Gastroesophageal sphincter (tissue), 4 donors: Measurements from ENCODE around the gene MSH5. TPM values are rescaled to one million over a fixed set of nuclear protein-coding genes. Genes with fewer than 3 reads are reported as not detected.

Experiments used
- ATAC-seq: fragments of 150-250 bp; one replicate; pipeline ENCODE4 v1.9.1; 2016; ENCODE audit warnings: mild to moderate bottlenecking, moderate library complexity
- H3K27ac ChIP-seq, 4 donors: fragments of 200-600 bp; sonication (generic) in 3 of 4; 1 replicate in 3 of 4; 2 replicates in 1 of 4; pipeline ENCODE4 v1.5.1; 2016 to 2019
- H3K27me3 ChIP-seq: fragments of 200-600 bp; sonication (generic); one replicate; pipeline ENCODE4 v1.5.1; 2019
- H3K36me3 ChIP-seq, 2 donors: fragments of 200-600 bp; sonication (generic); one replicate each; pipeline ENCODE4 v1.5.1; 2019; ENCODE audit warnings: control low read depth in 1 of 2
- H3K4me1 ChIP-seq, 3 donors: fragments of 200-600 bp; sonication (generic); 1 replicate in 2 of 3; 2 replicates in 1 of 3; pipeline ENCODE4 v1.5.1; 2016 to 2019; ENCODE audit warnings: control low read depth in 2 of 3
- H3K4me3 ChIP-seq, 2 donors: fragments of 200-600 bp; sonication (generic); one replicate each; pipeline ENCODE4 v1.5.1; 2019; ENCODE audit warnings: mild to moderate bottlenecking in 1 of 2, moderate library complexity in 1 of 2
- H3K9me3 ChIP-seq, 3 donors: fragments of 200-600 bp; sonication (generic); one replicate each; pipeline ENCODE4 v1.5.1; 2017 to 2019; ENCODE audit warnings: control low read depth in 2 of 3
- EP300 ChIP-seq: sonication (generic); formaldehyde crosslinking; IDR thresholded peaks from one replicate; pipeline ENCODE4 v1.6.1; 2017; ENCODE audit warnings: antibody characterized with exemption, mild to moderate bottlenecking
- POLR2A ChIP-seq, 2 donors: fragments of 450-650 bp; IDR thresholded peaks; one replicate each; pipeline ENCODE4 v1.6.1; 2017; ENCODE audit warnings: antibody characterized with exemption in 2 of 2, mild to moderate bottlenecking in 2 of 2, moderate library complexity in 1 of 2
- POLR2AphosphoS5 ChIP-seq: sonication (generic); formaldehyde crosslinking; IDR thresholded peaks from one replicate; pipeline ENCODE4 v1.6.1; 2017; ENCODE audit warnings: antibody characterized with exemption
- WGBS, 2 donors: methylation state at CpG; one replicate each; pipeline ENCODE4 v1.1.5; 2018; ENCODE audit warnings: low coverage in 1 of 2; 5-methylcytosine and 5-hydroxymethylcytosine counted together
- total RNA-seq, 4 donors: library from RNA; depleted of rRNA; stranded (reverse); fragments of >200 nt; gene quantifications; one replicate each; pipeline ENCODE4 v1.1.0, GENCODE V29; 2016
- TF ChIP-seq, protein P1 (sequence below), 4 experiments: fragments of 200-600 bp in 2 of 4; fragments of 450-650 bp in 2 of 4; sonication (generic) in 1 of 4; IDR thresholded peaks; one replicate each; pipeline ENCODE4 v1.5.1; 2017 to 2019; ENCODE audit warnings: antibody characterized with exemption in 4 of 4, mild to moderate bottlenecking in 2 of 4, moderate library complexity in 2 of 4

The MSH5 gene
- total RNA-seq: 10 to 100 TPM in 1 of 4 donors, 1 to 10 TPM in 3; 1.9 to 12.7 (median 6.7) TPM

DNA sequence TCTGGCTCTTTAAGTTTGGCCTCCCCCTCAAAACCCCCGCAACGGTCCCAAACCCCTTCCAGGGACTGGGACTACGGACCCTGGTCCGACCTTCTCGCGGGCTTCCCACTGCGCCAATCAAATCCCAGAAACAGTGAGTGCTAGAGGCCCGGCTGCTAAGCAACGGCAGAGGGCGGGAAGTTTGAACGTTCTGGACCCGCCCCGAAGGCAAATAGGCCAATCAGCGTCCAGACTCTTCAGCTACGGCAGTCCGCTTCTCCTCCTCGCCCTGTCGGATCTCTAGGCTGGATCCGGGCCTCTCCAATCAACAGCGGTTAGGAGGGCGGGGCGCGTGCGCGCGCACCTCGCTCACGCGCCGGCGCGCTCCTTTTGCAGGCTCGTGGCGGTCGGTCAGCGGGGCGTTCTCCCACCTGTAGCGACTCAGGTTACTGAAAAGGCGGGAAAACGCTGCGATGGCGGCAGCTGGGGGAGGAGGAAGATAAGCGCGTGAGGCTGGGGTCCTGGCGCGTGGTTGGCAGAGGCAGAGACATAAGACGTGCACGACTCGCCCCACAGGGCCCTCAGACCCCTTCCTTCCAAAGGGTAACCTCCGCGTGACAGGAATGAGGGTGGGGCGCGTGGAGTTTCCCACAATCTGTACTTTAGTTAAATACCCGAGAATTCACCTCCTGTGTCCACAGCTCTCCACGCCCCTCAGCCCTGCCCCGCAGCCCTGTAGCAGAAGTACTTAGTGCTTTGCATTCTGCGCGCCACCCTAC, at the start of gene MSH5:
TSS of gene MSH5 (plus strand) at position 367 of the 758 bp plus-strand sequence. CDS start 462 bp downstream, outside the sequence.
- Histone ChIP-seq H3K36me3 (no peaks in the 10 kb centered on the region), H3K4me3 (peak within 1 kb of the TSS; percentile 65 to 68), H3K27me3 (no peaks in the 10 kb centered on the region), H3K27ac (peak within 1 kb of the TSS in 3 of 4 donors; percentile 62 to 90 (median 71)), H3K4me1 (peaks cover 3 to 43% (median 13%) of the 10 kb centered on the region in 3 donors), H3K9me3 (no peaks in the 10 kb centered on the region)
- TF ChIP-seq, protein P1, sequence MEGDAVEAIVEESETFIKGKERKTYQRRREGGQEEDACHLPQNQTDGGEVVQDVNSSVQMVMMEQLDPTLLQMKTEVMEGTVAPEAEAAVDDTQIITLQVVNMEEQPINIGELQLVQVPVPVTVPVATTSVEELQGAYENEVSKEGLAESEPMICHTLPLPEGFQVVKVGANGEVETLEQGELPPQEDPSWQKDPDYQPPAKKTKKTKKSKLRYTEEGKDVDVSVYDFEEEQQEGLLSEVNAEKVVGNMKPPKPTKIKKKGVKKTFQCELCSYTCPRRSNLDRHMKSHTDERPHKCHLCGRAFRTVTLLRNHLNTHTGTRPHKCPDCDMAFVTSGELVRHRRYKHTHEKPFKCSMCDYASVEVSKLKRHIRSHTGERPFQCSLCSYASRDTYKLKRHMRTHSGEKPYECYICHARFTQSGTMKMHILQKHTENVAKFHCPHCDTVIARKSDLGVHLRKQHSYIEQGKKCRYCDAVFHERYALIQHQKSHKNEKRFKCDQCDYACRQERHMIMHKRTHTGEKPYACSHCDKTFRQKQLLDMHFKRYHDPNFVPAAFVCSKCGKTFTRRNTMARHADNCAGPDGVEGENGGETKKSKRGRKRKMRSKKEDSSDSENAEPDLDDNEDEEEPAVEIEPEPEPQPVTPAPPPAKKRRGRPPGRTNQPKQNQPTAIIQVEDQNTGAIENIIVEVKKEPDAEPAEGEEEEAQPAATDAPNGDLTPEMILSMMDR (IDR thresholded peaks at IDR 0.05): no peak
- TF ChIP-seq POLR2AphosphoS5 (peak; percentile 25), POLR2A (IDR thresholded peaks at IDR 0.05) (peak; percentile 30 to 54)
- WGBS, 2 donors: 0% methylated on average over 3 to 15 of the region's 58 CpGs
- peak; percentile 98 for ATAC-seq

DNA sequence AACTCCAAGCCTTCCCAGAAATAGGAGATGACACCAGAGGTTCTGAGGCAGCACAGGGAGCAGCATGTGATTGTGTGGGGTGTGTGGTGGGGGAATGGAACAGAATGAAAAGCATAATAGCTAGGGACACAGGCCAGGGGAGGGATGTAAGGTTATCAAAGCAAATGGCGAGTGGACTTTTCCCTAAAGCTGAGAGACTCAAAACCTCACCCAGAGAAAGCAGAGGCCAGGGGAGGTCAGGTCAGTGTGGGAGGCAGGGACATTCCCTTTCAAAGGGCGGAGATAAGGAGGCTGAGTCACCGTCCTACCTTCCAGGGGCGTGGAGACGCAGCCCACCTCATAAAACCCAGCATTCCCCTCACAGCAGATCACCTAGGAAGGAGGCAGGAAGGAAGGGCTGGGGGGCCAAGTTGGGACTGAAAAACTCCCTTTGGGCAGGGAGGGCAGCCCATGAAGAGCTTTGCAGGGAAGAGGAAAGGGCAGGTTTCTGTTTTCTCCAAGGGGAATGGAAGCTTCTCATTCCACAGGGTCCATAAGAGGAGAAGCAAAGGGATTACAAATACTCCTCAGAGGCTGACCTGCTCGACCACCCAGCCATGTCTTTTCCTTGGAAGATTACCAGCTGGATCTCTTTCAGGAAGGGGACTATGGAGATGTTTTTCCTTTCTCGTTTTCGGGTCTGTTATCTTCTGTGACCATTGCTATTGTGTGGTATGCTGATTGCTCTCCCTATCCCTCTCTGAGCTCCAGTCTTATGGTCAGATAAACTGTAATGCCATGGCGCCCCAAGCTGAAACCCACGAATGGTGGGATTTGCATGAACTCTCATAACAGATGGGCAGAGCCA, 49.4 kb upstream of the MSH5 start:
- Histone ChIP-seq H3K4me1 (no peaks in the 10 kb centered on the region), H3K4me3 (no peak overlapping the region), H3K27ac (no peak overlapping the region), H3K9me3 (no peaks in the 10 kb centered on the region), H3K36me3 (peaks cover 0 to 100% of the 10 kb centered on the region in 2 donors), H3K27me3 (no peaks in the 10 kb centered on the region)
- TF ChIP-seq EP300 (no peak), POLR2A (IDR thresholded peaks at IDR 0.05) (no peak), POLR2AphosphoS5 (no peak)
- TF ChIP-seq, protein P1 (IDR thresholded peaks at IDR 0.05): no peak
- no peak for ATAC-seq
- 36 to 48% methylated on average over 5 of the region's 10 CpGs for WGBS, 2 donors

DNA sequence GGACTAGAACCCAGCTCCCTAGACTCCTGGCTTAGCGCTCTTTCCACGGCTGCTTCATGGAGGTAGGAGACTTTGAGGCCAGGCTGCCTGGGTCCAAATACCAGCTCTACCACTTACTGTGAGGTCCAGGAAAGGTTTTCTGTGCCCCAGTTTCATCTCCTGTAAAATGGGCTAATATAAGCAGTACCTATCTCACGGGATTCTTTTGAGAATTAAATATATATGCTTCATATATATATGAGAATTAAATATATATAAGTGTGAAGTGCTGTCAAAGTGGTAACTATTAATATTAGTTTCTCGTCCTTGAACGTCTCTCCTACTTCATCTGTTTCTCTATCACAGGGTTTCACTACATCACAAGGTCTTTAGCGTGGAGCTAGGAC, 48.7 kb upstream of the MSH5 start:
- Histone ChIP-seq H3K27ac (no peak overlapping the region), H3K9me3 (no peaks in the 10 kb centered on the region), H3K27me3 (no peaks in the 10 kb centered on the region), H3K4me3 (no peak overlapping the region), H3K4me1 (no peaks in the 10 kb centered on the region), H3K36me3 (peaks cover 0 to 100% of the 10 kb centered on the region in 2 donors)
- WGBS, 2 donors: 71 to 84% methylated on average over 6 of the region's 6 CpGs
- ATAC-seq: no peak
- TF ChIP-seq EP300 (no peak), POLR2AphosphoS5 (no peak), POLR2A (IDR thresholded peaks at IDR 0.05) (no peak)
- TF ChIP-seq, protein P1 (IDR thresholded peaks at IDR 0.05): no peak

DNA sequence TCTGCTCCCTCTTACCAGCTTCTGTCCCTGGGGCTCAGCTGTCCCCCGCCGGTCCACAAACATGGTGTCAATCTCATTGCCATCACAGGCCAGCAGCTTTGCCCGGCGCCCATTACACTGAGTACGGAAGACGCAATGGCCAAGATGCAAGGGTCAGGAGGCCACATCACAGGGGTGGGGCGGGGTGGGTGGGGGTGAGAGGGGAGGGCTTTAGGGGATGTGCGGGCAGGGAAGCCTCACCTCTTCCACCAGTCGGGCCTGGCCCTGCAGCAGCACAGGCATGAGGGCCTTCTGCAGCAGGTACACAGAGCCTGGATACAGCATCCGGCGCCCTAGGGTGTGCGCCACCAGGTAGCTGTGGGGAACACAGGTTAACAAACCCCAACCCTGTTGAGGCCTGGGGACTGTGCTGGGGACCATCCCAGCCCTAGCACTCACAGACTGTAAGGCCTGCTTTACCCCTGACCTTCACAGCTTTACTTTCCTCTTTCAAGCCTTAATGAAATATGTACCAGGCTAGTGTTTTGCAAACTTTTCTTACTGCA, 48.2 kb upstream of the MSH5 start:
- ATAC-seq: no peak
- no peaks in the 10 kb centered on the region for H3K27me3 ChIP-seq
- no peaks in the 10 kb centered on the region for H3K9me3 ChIP-seq
- H3K4me1 ChIP-seq: no peaks in the 10 kb centered on the region
- no peak overlapping the region for H3K4me3 ChIP-seq
- TF ChIP-seq POLR2AphosphoS5 (no peak), POLR2A (IDR thresholded peaks at IDR 0.05) (no peak), EP300 (no peak)
- TF ChIP-seq, protein P1 (IDR thresholded peaks at IDR 0.05): no peak
- 80% methylated on average over 3 of the region's 12 CpGs; no CpG with 5 or more reads in 1 of the 2 donors for WGBS, 2 donors
- peaks cover 0 to 100% of the 10 kb centered on the region in 2 donors for H3K36me3 ChIP-seq
- no peak overlapping the region for H3K27ac ChIP-seq
